ENCODE measurements around the gene MGAT5B.

DNA sequence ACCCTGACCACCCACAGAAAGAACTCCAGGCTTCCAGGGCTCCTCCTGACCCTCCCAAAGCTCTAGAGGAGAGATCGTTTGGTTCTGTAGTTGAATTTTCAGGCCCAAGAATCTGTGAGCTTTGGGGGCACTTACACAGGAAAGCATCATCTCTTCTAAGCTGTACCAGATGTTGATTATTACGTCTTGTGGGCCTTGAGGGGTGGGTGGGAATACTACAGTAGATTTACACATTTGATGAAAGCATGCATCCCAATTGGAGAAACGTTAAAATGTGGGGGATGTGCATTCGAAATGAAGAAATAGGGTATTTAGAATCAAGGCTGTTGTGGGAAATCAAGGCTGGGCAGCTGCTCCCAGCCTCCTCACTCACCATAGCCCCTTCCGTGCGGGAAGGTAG, 61.9 kb downstream of the MGAT5B start:
- no peak for TF ChIP-seq EZH2phosphoT487 (IDR thresholded peaks at IDR 0.05; ENCODE audit: insufficient read depth, low read depth)
- TF ChIP-seq EZH2 (IDR thresholded peaks at IDR 0.05; ENCODE audit: insufficient read depth, poor library complexity, severe bottlenecking), result no peak
